ENCODE results near the gene ZSCAN9. TPM values are rescaled to one million over a fixed set of nuclear protein-coding genes. Genes with fewer than 3 reads are reported as not detected.

ZSCAN9 gene
- total and polyA plus RNA-seq, 2 of the 13 experiments (the other 11 are each of a cell fraction or from before 2014, with no cell fraction given) = 14.6 to 17.8 TPM

GRCh38 chr6:28225056-28225834, at the start of gene ZSCAN9 (continued):
- TF ChIP-seq CBX1 (IDR thresholded peaks at IDR 0.05; ENCODE audit: low read depth) (peak; percentile 72), ZNF24 (IDR thresholded peaks at IDR 0.05) (no peak), PRDM4 (CRISPR knock-in tag; IDR thresholded peaks at IDR 0.05; ENCODE audit: borderline replicate concordance) (no peak), ZNF740 (CRISPR knock-in tag; IDR thresholded peaks at IDR 0.05) (peak; percentile 70), ZBTB4 (CRISPR knock-in tag; IDR thresholded peaks at IDR 0.05; ENCODE audit: borderline replicate concordance) (no peak), GABPB1 (CRISPR knock-in tag; IDR thresholded peaks at IDR 0.05) (peak; percentile 99)
